GM23338 (cell line): ENCODE results near the gene GAB1. TPM values are rescaled to one million over a fixed set of nuclear protein-coding genes. Genes with fewer than 3 reads are reported as not detected.

Source experiments
- ATAC-seq: fragments of 200-7000 bp; cut with Tn5 transposase; 3 replicates; pipeline ENCODE4 v1.9.1; 2020
- DNase-seq: peaks from one replicate; pipeline ENCODE4 v3.0.0-alpha.2; 2015; ENCODE audit warnings: low spot score
- H2AFZ ChIP-seq: fragments of 200-600 bp; sonication (generic); 2 replicates; pipeline ENCODE4 v1.8.0; 2016; ENCODE audit warnings: antibody characterized with exemption, mild to moderate bottlenecking, moderate library complexity
- H3F3A ChIP-seq: fragments of 200-600 bp; sonication (generic); replicated peaks from 2 replicates; pipeline ENCODE4 v1.8.0; 2017; ENCODE audit warnings: antibody characterized with exemption, mixed run types, low read depth
- H3K27ac ChIP-seq: fragments of 200-600 bp; sonication (generic); 2 replicates; pipeline ENCODE4 v1.6.1; 2016; ENCODE audit warnings: low read depth
- H3K27me3 ChIP-seq: fragments of 200-600 bp; sonication (generic); 2 replicates; pipeline ENCODE4 v1.8.0; 2016; ENCODE audit warnings: mild to moderate bottlenecking, mixed run types, moderate library complexity; ENCODE audit not compliant: insufficient read depth
- H3K36me3 ChIP-seq: fragments of 200-600 bp; sonication (generic); 2 replicates; pipeline ENCODE4 v1.8.0; 2016; ENCODE audit warnings: mild to moderate bottlenecking; ENCODE audit not compliant: insufficient read depth
- H3K4me1 ChIP-seq: fragments of 200-600 bp; sonication (generic); 2 replicates; pipeline ENCODE4 v1.8.0; 2016; ENCODE audit warnings: mild to moderate bottlenecking, moderate library complexity; ENCODE audit not compliant: insufficient read depth
- H3K4me2 ChIP-seq: fragments of 200-600 bp; sonication (generic); 2 replicates; pipeline ENCODE4 v1.7.1; 2017; ENCODE audit warnings: mixed run types
- H3K4me3 ChIP-seq: fragments of 200-600 bp; sonication (generic); 2 replicates; pipeline ENCODE4 v1.6.1; 2016; ENCODE audit warnings: mixed run types
- H3K79me2 ChIP-seq: fragments of 200-600 bp; sonication (generic); replicated peaks from 2 replicates; pipeline ENCODE4 v1.8.0; 2017; ENCODE audit warnings: mild to moderate bottlenecking; ENCODE audit not compliant: insufficient read depth
- H3K9me2 ChIP-seq: fragments of 200-600 bp; sonication (generic); 2 replicates; pipeline ENCODE4 v1.8.0; 2017; ENCODE audit not compliant: insufficient read depth
- H4K20me1 ChIP-seq: fragments of 200-600 bp; sonication (generic); replicated peaks from 2 replicates; pipeline ENCODE4 v1.8.0; 2017; ENCODE audit warnings: mild to moderate bottlenecking; ENCODE audit not compliant: insufficient read depth
- H3K27ac Mint-ChIP-seq: 2 replicates; pipeline ENCODE4 v1.8.0; 2020; ENCODE audit warnings: inconsistent platforms, mild to moderate bottlenecking, moderate library complexity, mixed read lengths
- H3K27me3 Mint-ChIP-seq: 3 replicates; pipeline ENCODE4 v1.8.0; 2022; ENCODE audit warnings: low read depth, mild to moderate bottlenecking, moderate library complexity, mixed read lengths, inconsistent platforms; ENCODE audit not compliant: insufficient read depth, poor library complexity
- H3K36me3 Mint-ChIP-seq: 3 replicates; pipeline ENCODE4 v1.8.0; 2021; ENCODE audit warnings: low read depth, mild to moderate bottlenecking, inconsistent platforms, moderate library complexity, mixed read lengths
- H3K4me1 Mint-ChIP-seq: 3 replicates; pipeline ENCODE4 v1.8.0; 2020; ENCODE audit warnings: mild to moderate bottlenecking, inconsistent platforms, mixed read lengths
- H3K4me3 Mint-ChIP-seq: 3 replicates; pipeline ENCODE4 v1.8.0; 2021; ENCODE audit warnings: moderate library complexity, mild to moderate bottlenecking, inconsistent platforms, mixed read lengths
- H3K9me3 Mint-ChIP-seq: 3 replicates; pipeline ENCODE4 v1.8.0; 2020; ENCODE audit warnings: moderate library complexity, mild to moderate bottlenecking, inconsistent platforms, mixed read lengths
- CREB1 ChIP-seq: fragments of 250-450 bp; sonication (Bioruptor Pico); IDR thresholded peaks from 2 replicates; pipeline ENCODE4 v1.5.0; 2020; ENCODE audit warnings: low read depth, mild to moderate bottlenecking, moderate library complexity
- CTCF ChIP-seq, 2 experiments: fragments of 200-600 bp in 1 of 2; sonication (generic) in 1 of 2; conservative IDR thresholded peaks; 2 replicates each; pipeline versions ENCODE4 v1.5.1 to v1.6.1; 2016 to 2017; ENCODE audit warnings: antibody characterized with exemption in 2 of 2, low read depth in 2 of 2, mild to moderate bottlenecking in 2 of 2, moderate library complexity in 1 of 2
- ETS1 ChIP-seq: IDR thresholded peaks from 2 replicates; pipeline ENCODE4 v1.6.1; 2016; ENCODE audit warnings: antibody characterized with exemption
- EZH2 ChIP-seq: fragments of 200-600 bp; sonication (generic); IDR thresholded peaks from one replicate; pipeline ENCODE4 v1.8.0; 2017; ENCODE audit warnings: antibody characterized with exemption, mild to moderate bottlenecking, low read depth; ENCODE audit not compliant: unreplicated experiment
- EZH2phosphoT487 ChIP-seq: fragments of 200-600 bp; sonication (generic); IDR thresholded peaks from one replicate; pipeline ENCODE4 v1.8.1; 2018; ENCODE audit warnings: antibody characterized with exemption; ENCODE audit not compliant: unreplicated experiment
- JUNB ChIP-seq: IDR thresholded peaks from one replicate; pipeline ENCODE4 v1.6.1; 2016; ENCODE audit warnings: antibody characterized with exemption; ENCODE audit not compliant: unreplicated experiment
- NANOG ChIP-seq: IDR thresholded peaks from 2 replicates; pipeline ENCODE4 v1.6.1; 2016; ENCODE audit warnings: antibody characterized with exemption, borderline replicate concordance
- POLR2AphosphoS5 ChIP-seq: IDR thresholded peaks from 2 replicates; pipeline ENCODE4 v1.6.1; 2016; ENCODE audit warnings: antibody characterized with exemption, low read depth
- REST ChIP-seq: IDR thresholded peaks from one replicate; pipeline ENCODE4 v1.6.1; 2018; ENCODE audit warnings: antibody characterized with exemption; ENCODE audit not compliant: unreplicated experiment
- STAT1 ChIP-seq: IDR thresholded peaks from one replicate; pipeline ENCODE4 v1.6.1; 2016; ENCODE audit warnings: antibody characterized with exemption; ENCODE audit not compliant: unreplicated experiment
- ZNF114 ChIP-seq: fragments of 250-450 bp; sonication (Bioruptor Pico); IDR thresholded peaks from 2 replicates; pipeline ENCODE4 v1.5.0; 2020; ENCODE audit warnings: mild to moderate bottlenecking, moderate library complexity
- ZNF331 ChIP-seq: fragments of 250-450 bp; sonication (Bioruptor Pico); IDR thresholded peaks from 2 replicates; pipeline ENCODE4 v1.5.0; 2020; ENCODE audit warnings: low read depth, mild to moderate bottlenecking, moderate library complexity
- ZNF462 ChIP-seq: fragments of 250-450 bp; sonication (Bioruptor Pico); IDR thresholded peaks from 2 replicates; pipeline ENCODE4 v1.5.0; 2020; ENCODE audit warnings: mild to moderate bottlenecking, moderate library complexity
- polyA plus RNA-seq: library from polyadenylated mRNA; unstranded; fragments of >200 nt; fragmentation: Nextera tagmentation; extraction: Ambion mirVana; gene quantifications from 2 replicates; pipeline ENCODE4 v1.2.1, GENCODE V29; 2016
- total RNA-seq: library from RNA; depleted of rRNA; stranded (reverse); fragments of >200 nt; shearing (Covaris generic); gene quantifications from 2 replicates; pipeline ENCODE4 v1.2.3, GENCODE V29; 2014

The GAB1 gene
- total and polyA plus RNA-seq, 2 experiments from 2014 or later: 4.0 to 18.4 TPM

- H3K36me3 ChIP-seq: peaks cover 34% of the 10 kb centered on the region; the same call in 1 of the 2 replicates
- H3K4me3 ChIP-seq: no peak overlapping the region
- ATAC-seq (no peak), DNase-seq (no peak)
- no peak overlapping the region for H3K4me2 ChIP-seq
- H3K9me3 Mint-ChIP-seq: no peaks in the 10 kb centered on the region; the same call in 2 of the 3 replicates
- peaks cover 71% of the 10 kb centered on the region for H3K36me3 Mint-ChIP-seq
- H3K27me3 Mint-ChIP-seq: peaks cover 6% of the 10 kb centered on the region
- H3K79me2 ChIP-seq: peaks cover 90% of the 10 kb centered on the region
- peaks cover 44% of the 10 kb centered on the region for H4K20me1 ChIP-seq
- H3K27ac ChIP-seq: no peak overlapping the region
- H3K4me1 ChIP-seq: peaks cover 18% of the 10 kb centered on the region; the same call in 1 of the 2 replicates
- H3K4me1 Mint-ChIP-seq: peaks cover 15% of the 10 kb centered on the region
- TF ChIP-seq CREB1 (CRISPR knock-in tag): no peak
- no peak for TF ChIP-seq STAT1
- no peak for TF ChIP-seq NANOG
- TF ChIP-seq EZH2: no peak
- no peak for TF ChIP-seq EZH2phosphoT487
- no peak for TF ChIP-seq ZNF114 (CRISPR knock-in tag)
- TF ChIP-seq POLR2AphosphoS5: no peak
- TF ChIP-seq ZNF331 (CRISPR knock-in tag): no peak
- no peak for TF ChIP-seq ETS1
- TF ChIP-seq JUNB: no peak
- TF ChIP-seq REST: no peak
- TF ChIP-seq ZNF462: no peak
- TF ChIP-seq CTCF (conservative IDR thresholded peaks at IDR 0.05; ENCODE audit: low read depth in 2 of 2): no peak
- no peaks in the 10 kb centered on the region for H3K27me3 ChIP-seq
- H2AFZ ChIP-seq: no peak overlapping the region
- H3K27ac Mint-ChIP-seq: no peak overlapping the region
- no peaks in the 10 kb centered on the region for H3K9me2 ChIP-seq
- no peak overlapping the region for H3K4me3 Mint-ChIP-seq
- H3F3A ChIP-seq: 0 out of 2 replicates have a peak, but pooled peaks cover 5% of the 10 kb centered on the region
Observed at GRCh38 chr4:143517764-143518163, 181.1 kb downstream of the GAB1 start.
